Neuronal stem cell (in vitro differentiated cells): ENCODE measurements around the gene RITA1.
A peak's percentile ranks its signal among the peaks of the same experiment; 100 is the strongest.

Experiments used
- DNase-seq: peaks from one replicate; pipeline ENCODE4 v3.0.0-alpha.2; 2013; ENCODE audit warnings: low spot score
- H2AFZ ChIP-seq: one replicate; pipeline ENCODE4 v1.6.1; 2013; ENCODE audit warnings: mild to moderate bottlenecking, low read length, inconsistent platforms
- H2AK5ac ChIP-seq: 2 replicates; pipeline ENCODE4 v1.6.1; 2013; ENCODE audit warnings: low read depth, mild to moderate bottlenecking, inconsistent platforms, low read length, moderate library complexity, mixed read lengths
- H2BK120ac ChIP-seq: 2 replicates; pipeline ENCODE4 v1.6.1; 2013; ENCODE audit warnings: low read depth, mild to moderate bottlenecking, inconsistent platforms, low read length, moderate library complexity, mixed read lengths
- H2BK12ac ChIP-seq: one replicate; pipeline ENCODE4 v1.6.1; 2013; ENCODE audit warnings: low read length, inconsistent platforms
- H2BK15ac ChIP-seq: 2 replicates; pipeline ENCODE4 v1.6.1; 2013; ENCODE audit warnings: mild to moderate bottlenecking, low read length, inconsistent platforms, mixed read lengths
- H2BK5ac ChIP-seq: one replicate; pipeline ENCODE4 v1.6.1; 2013; ENCODE audit warnings: inconsistent platforms, mild to moderate bottlenecking, low read length, moderate library complexity
- H3K14ac ChIP-seq: one replicate; pipeline ENCODE4 v1.6.1; 2013; ENCODE audit warnings: low read length, inconsistent platforms
- H3K18ac ChIP-seq: 2 replicates; pipeline ENCODE4 v1.6.1; 2013; ENCODE audit warnings: low read length, inconsistent platforms
- H3K23ac ChIP-seq: 2 replicates; pipeline ENCODE4 v1.6.1; 2013; ENCODE audit warnings: low read depth, mild to moderate bottlenecking, mixed read lengths, low read length, inconsistent platforms; ENCODE audit not compliant: poor library complexity
- H3K27ac ChIP-seq: replicated peaks from 3 replicates; pipeline ENCODE4 v1.5.1; 2013; ENCODE audit warnings: low read length, inconsistent platforms
- H3K27me3 ChIP-seq, 3 experiments: 2 replicates each; pipeline ENCODE4 v1.6.1; 2013; ENCODE audit warnings: low read length in 3 of 3, mild to moderate bottlenecking in 2 of 3, inconsistent platforms in 1 of 3, low read depth in 1 of 3, mixed read lengths in 1 of 3, moderate library complexity in 1 of 3; ENCODE audit not compliant: control insufficient read depth in 3 of 3, insufficient read depth in 3 of 3
- H3K36me3 ChIP-seq, 2 donors: replicated peaks in 1 of 2; 2 replicates each; pipeline ENCODE4 v1.6.1; 2013; ENCODE audit warnings: low read length in 2 of 2; ENCODE audit not compliant: control insufficient read depth in 2 of 2, insufficient read depth in 2 of 2
- H3K4ac ChIP-seq: 2 replicates; pipeline ENCODE4 v1.6.1; 2013; ENCODE audit warnings: inconsistent platforms, mild to moderate bottlenecking, low read length, moderate library complexity
- H3K4me1 ChIP-seq, 2 donors: 1 replicate in 1 of 2; 2 replicates in 1 of 2; pipeline ENCODE4 v1.6.1; 2013; ENCODE audit warnings: low read length in 2 of 2, low read depth in 1 of 2; ENCODE audit not compliant: control insufficient read depth in 2 of 2, insufficient read depth in 1 of 2
- H3K4me2 ChIP-seq: one replicate; pipeline ENCODE4 v1.6.1; 2013; ENCODE audit warnings: mild to moderate bottlenecking, low read length, inconsistent platforms; ENCODE audit not compliant: insufficient read depth, poor library complexity, severe bottlenecking
- H3K4me3 ChIP-seq, 2 donors: 2 replicates each; pipeline ENCODE4 v1.5.1; 2013; ENCODE audit warnings: low read length in 2 of 2, mild to moderate bottlenecking in 2 of 2, inconsistent platforms in 1 of 2, moderate library complexity in 1 of 2
- H3K79me1 ChIP-seq: one replicate; pipeline ENCODE4 v1.6.1; 2013; ENCODE audit warnings: low read depth, mild to moderate bottlenecking, inconsistent platforms, low read length, moderate library complexity
- H3K9ac ChIP-seq: one replicate; pipeline ENCODE4 v1.6.1; 2013; ENCODE audit warnings: mild to moderate bottlenecking, low read depth, low read length, inconsistent platforms; ENCODE audit not compliant: poor library complexity
- H3K9me3 ChIP-seq, 2 donors: replicated peaks in 1 of 2; 2 replicates each; pipeline versions ENCODE3 to v1.6.1; 2013; ENCODE audit warnings: low read length in 2 of 2, mild to moderate bottlenecking in 2 of 2, inconsistent platforms in 1 of 2, low read depth in 1 of 2, mixed read lengths in 1 of 2, moderate library complexity in 1 of 2; ENCODE audit not compliant: control insufficient read depth in 2 of 2, insufficient read depth in 1 of 2
- H4K8ac ChIP-seq: one replicate; pipeline ENCODE4 v1.6.1; 2013; ENCODE audit warnings: low read depth, mild to moderate bottlenecking, inconsistent platforms, low read length, moderate library complexity
- H4K91ac ChIP-seq: one replicate; pipeline ENCODE4 v1.6.1; 2013; ENCODE audit warnings: low read length, low read depth, mild to moderate bottlenecking, inconsistent platforms; ENCODE audit not compliant: poor library complexity
- WGBS, 2 donors: extraction: QIAGEN DNeasy Blood & Tissue Kit; methylation state at CpG; one replicate each; pipeline ENCODE4 v1.1.7; 2013; ENCODE audit warnings: missing lambda C conversion rate in 2 of 2, mixed read lengths in 1 of 2; ENCODE audit not compliant: insufficient read length in 2 of 2, insufficient replicate concordance in 1 of 2; ENCODE audit errors: extremely low coverage in 2 of 2; 5-methylcytosine and 5-hydroxymethylcytosine counted together

Gene RITA1

GRCh38 chr12:113230315-113231234 is 45.1 kb downstream of the RITA1 start:
- H3K18ac ChIP-seq = no peak overlapping the region
- H2BK15ac ChIP-seq = no peak overlapping the region
- H2AFZ ChIP-seq = no peak overlapping the region
- H3K27ac ChIP-seq = no peak overlapping the region
- H3K4me3 ChIP-seq = no peak overlapping the region
- H3K79me1 ChIP-seq = no peaks in the 10 kb centered on the region
- no peak overlapping the region for H2BK5ac ChIP-seq
- no peak overlapping the region for H2AK5ac ChIP-seq
- peaks cover 10 to 20% of the 10 kb centered on the region in 2 donors for H3K4me1 ChIP-seq
- no peak overlapping the region for H3K23ac ChIP-seq
- DNase-seq = no peak
- H2BK120ac ChIP-seq = no peak overlapping the region
- no peak overlapping the region for H4K8ac ChIP-seq
- no peak overlapping the region for H3K14ac ChIP-seq
- H3K27me3 ChIP-seq = no peaks in the 10 kb centered on the region
- no peak overlapping the region for H2BK12ac ChIP-seq
- H3K9me3 ChIP-seq = peaks cover 3 to 5% of the 10 kb centered on the region in 2 donors
- H3K4ac ChIP-seq = no peak overlapping the region
- no CpG with 5 or more reads among the region's 15 CpGs for WGBS, 2 donors
- H3K36me3 ChIP-seq = peaks cover 14 to 21% of the 10 kb centered on the region in 2 donors
- no peak overlapping the region for H3K4me2 ChIP-seq
- no peak overlapping the region for H4K91ac ChIP-seq
- no peak overlapping the region for H3K9ac ChIP-seq

DNA sequence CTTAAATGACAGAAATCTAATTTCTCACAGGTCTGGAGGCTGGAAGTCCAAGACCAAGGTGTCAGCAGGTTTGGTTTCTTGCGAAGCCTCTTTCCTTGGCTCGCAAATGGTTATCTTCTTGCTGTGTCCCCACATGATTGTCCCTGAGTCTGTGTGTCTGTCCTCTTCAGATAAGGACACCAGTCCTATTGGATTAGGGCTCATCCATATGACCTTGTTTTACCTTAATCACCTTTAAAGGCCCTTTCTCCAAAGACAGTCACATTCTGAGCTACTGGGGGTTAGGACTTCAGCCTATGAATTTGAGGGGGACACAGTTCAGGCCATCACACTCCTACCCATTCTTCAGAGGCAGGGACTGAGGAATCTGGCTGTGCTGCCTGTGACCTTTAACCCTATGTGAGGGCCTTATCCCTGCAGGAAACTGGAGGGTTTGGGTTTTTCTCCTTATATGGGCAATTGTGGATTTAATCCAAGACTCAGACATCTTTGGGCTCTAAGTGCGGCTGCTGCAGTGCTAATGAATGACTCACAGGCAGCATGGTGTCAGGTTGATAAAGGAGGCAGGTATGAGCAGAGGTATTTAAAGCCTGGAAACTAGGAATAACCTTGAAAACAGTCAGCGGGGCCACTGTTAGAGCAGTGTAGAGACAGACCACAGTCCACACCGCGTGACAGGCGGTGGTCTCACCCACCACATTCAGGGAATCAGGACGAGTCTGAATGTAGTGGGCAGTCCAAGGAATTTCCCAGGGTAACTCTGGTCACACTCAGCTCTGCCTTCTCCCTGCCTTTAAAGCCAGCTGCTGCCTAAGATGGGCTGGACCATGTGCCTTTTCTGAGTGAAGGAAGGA is 45.9 kb downstream of the RITA1 start:
- no peaks in the 10 kb centered on the region for H3K27me3 ChIP-seq
- DNase-seq = no peak
- no peak overlapping the region for H4K91ac ChIP-seq
- no peak overlapping the region for H3K18ac ChIP-seq
- H3K4me3 ChIP-seq = no peak overlapping the region
- no peak overlapping the region for H2AK5ac ChIP-seq
- no peaks in the 10 kb centered on the region for H3K79me1 ChIP-seq
- peaks cover 3 to 5% of the 10 kb centered on the region in 2 donors for H3K9me3 ChIP-seq
- H2BK12ac ChIP-seq = no peak overlapping the region
- peaks cover 10 to 20% of the 10 kb centered on the region in 2 donors for H3K4me1 ChIP-seq
- H3K27ac ChIP-seq = no peak overlapping the region
- peak overlapping the region; percentile 12 for H3K23ac ChIP-seq
- H2BK5ac ChIP-seq = no peak overlapping the region
- H3K36me3 ChIP-seq = peaks cover 14 to 21% of the 10 kb centered on the region in 2 donors
- H2AFZ ChIP-seq = no peak overlapping the region
- no peak overlapping the region for H3K9ac ChIP-seq
- no peak overlapping the region for H3K4ac ChIP-seq
- WGBS, 2 donors = no CpG with 5 or more reads among the region's 8 CpGs
- no peak overlapping the region for H3K14ac ChIP-seq
- no peak overlapping the region for H2BK120ac ChIP-seq
- no peak overlapping the region for H2BK15ac ChIP-seq
- H4K8ac ChIP-seq = no peak overlapping the region
- H3K4me2 ChIP-seq = no peak overlapping the region

DNA sequence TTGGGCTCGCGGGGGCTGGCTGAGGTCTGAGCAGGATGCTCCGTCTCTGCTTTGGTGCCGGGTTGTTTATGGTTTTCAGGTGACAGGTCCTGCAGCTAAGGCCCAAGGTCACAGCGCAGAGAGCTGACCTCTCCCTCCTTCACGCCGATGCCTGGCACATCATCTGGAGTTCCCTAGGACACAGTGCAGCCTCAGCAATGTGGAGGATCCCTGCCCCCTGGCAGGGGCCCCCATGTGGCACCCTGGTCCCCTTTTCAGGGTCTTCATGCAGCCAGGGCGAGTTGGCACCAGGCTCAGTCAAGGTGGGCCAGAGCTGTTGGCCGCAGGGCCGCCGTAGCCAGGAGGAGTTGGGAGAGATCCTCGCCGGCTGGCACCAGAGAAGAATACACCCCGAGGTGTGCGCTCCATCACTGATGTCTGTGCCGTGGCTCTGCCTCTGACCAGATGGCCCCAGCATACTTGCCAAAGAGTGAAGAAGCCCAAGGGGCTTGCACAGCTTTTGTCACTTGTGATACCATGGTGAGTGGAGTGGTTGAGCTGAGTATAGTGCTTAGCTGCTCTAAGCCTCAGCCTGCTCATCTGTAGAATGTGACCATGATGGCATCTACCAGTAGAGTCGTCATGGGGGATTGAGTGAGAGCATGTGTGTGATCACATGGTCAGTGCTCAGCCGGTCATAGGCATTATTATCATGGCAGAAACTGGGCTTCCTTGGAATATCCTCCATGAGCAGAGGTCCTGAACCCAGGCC is 46.7 kb downstream of the RITA1 start:
- Histone ChIP-seq H3K14ac (peak overlapping the region; percentile 58), H2BK5ac (no peak overlapping the region), H3K23ac (peak overlapping the region; percentile 12), H2BK120ac (no peak overlapping the region), H3K36me3 (peaks cover 12 to 21% of the 10 kb centered on the region in 2 donors), H4K91ac (no peak overlapping the region), H3K9ac (no peak overlapping the region), H3K79me1 (no peaks in the 10 kb centered on the region), H3K27me3 (no peaks in the 10 kb centered on the region), H3K4me3 (no peak overlapping the region), H3K9me3 (peaks cover 3 to 5% of the 10 kb centered on the region in 2 donors), H2AFZ (no peak overlapping the region), H2BK15ac (no peak overlapping the region), H3K27ac (no peak overlapping the region), H4K8ac (no peak overlapping the region), H2AK5ac (no peak overlapping the region), H3K4me2 (no peak overlapping the region), H3K4me1 (peaks cover 10 to 20% of the 10 kb centered on the region in 2 donors), H3K4ac (no peak overlapping the region), H3K18ac (peak overlapping the region; percentile 55), H2BK12ac (no peak overlapping the region)
- no CpG with 5 or more reads among the region's 18 CpGs for WGBS, 2 donors
- no peak for DNase-seq
